ENCODE measurements around the gene BCAN.

GRCh38 chr1:156594190-156594589, 47.7 kb upstream of the BCAN start:
- TF ChIP-seq CTCF (conservative IDR thresholded peaks at IDR 0.05; ENCODE audit: low read depth in 2 of 2) (no peak), EZH2phosphoT487 (IDR thresholded peaks at IDR 0.05; ENCODE audit: unreplicated experiment) (no peak)

All from GM23338 (cell line).